RWPE2 (cell line): ENCODE measurements around the gene NBL1.
"Not testable (repeated sequence)": the region's sequence is repeated elsewhere in the genome, so short reads cannot be mapped to it uniquely, and the experiment has no call there.

Experiments
- ATAC-seq: fragments of 200-7000 bp; cut with Tn5 transposase; 3 replicates; pipeline ENCODE4 v1.9.1; 2021; ENCODE audit warnings: low read depth
- DNase-seq: peaks from one replicate; pipeline ENCODE4 v3.0.0-alpha.2; 2020; ENCODE audit warnings: low spot score
- H3K27ac ChIP-seq: fragments of 450-650 bp; 2 replicates; pipeline ENCODE4 v1.5.1; 2017; ENCODE audit warnings: mild to moderate bottlenecking; ENCODE audit not compliant: poor library complexity, severe bottlenecking
- H3K27me3 ChIP-seq: fragments of 250-450 bp; sonication (Bioruptor Pico); 2 replicates; pipeline ENCODE4 v1.5.1; 2021; ENCODE audit warnings: mild to moderate bottlenecking, moderate library complexity; ENCODE audit not compliant: insufficient read depth, poor library complexity, severe bottlenecking
- H3K36me3 ChIP-seq: fragments of 250-450 bp; sonication (Bioruptor Pico); 2 replicates; pipeline ENCODE4 v1.5.1; 2020; ENCODE audit warnings: low read depth, mild to moderate bottlenecking, moderate library complexity
- H3K4me1 ChIP-seq: fragments of 250-450 bp; sonication (Bioruptor Pico); 2 replicates; pipeline ENCODE4 v1.5.1; 2021; ENCODE audit warnings: mild to moderate bottlenecking, moderate library complexity; ENCODE audit not compliant: insufficient read depth, poor library complexity, severe bottlenecking
- H3K4me3 ChIP-seq: fragments of 250-450 bp; sonication (Bioruptor Pico); 2 replicates; pipeline ENCODE4 v1.5.1; 2021; ENCODE audit warnings: mild to moderate bottlenecking, moderate library complexity; ENCODE audit not compliant: severe bottlenecking
- H3K9me3 ChIP-seq: fragments of 250-450 bp; sonication (Bioruptor Pico); 2 replicates; pipeline ENCODE4 v1.5.1; 2021; ENCODE audit warnings: mild to moderate bottlenecking, moderate library complexity; ENCODE audit not compliant: severe bottlenecking
- CTCF ChIP-seq: fragments of 450-650 bp; IDR thresholded peaks from one replicate; pipeline ENCODE4 v1.5.1; 2017; ENCODE audit warnings: mild to moderate bottlenecking, moderate library complexity; ENCODE audit not compliant: poor library complexity, severe bottlenecking

The NBL1 gene

GRCh38 chr1:19636065-19636464 is 8.0 kb upstream of the NBL1 start:
- Histone ChIP-seq H3K27me3 (no peaks in the 10 kb centered on the region), H3K4me3 (no peak overlapping the region), H3K4me1 (peaks cover 15% of the 10 kb centered on the region), H3K9me3 (no peaks in the 10 kb centered on the region), H3K36me3 (no peaks in the 10 kb centered on the region), H3K27ac (no peak overlapping the region)
- DNase-seq = no peak
- ATAC-seq = no peak
- TF ChIP-seq CTCF = no peak

- not testable (repeated sequence) for H3K4me3 ChIP-seq, H3K27ac ChIP-seq, ATAC-seq, H3K27me3 ChIP-seq, H3K9me3 ChIP-seq, DNase-seq, H3K36me3 ChIP-seq
- H3K4me1 ChIP-seq = peaks cover 15% of the 10 kb centered on the region
Observed at GRCh38 chr1:19636749-19637148, 7.4 kb upstream of the NBL1 start.

GRCh38 chr1:19637606-19638005 is 6.5 kb upstream of the NBL1 start:
- Histone ChIP-seq H3K9me3 (no peaks in the 10 kb centered on the region), H3K36me3 (no peaks in the 10 kb centered on the region), H3K4me3 (no peak overlapping the region), H3K4me1 (peaks cover 15% of the 10 kb centered on the region), H3K27ac (no peak overlapping the region), H3K27me3 (no peaks in the 10 kb centered on the region)
- TF ChIP-seq CTCF = no peak
- DNase-seq (no peak), ATAC-seq (no peak)

GRCh38 chr1:19639228-19639627 is 4.9 kb upstream of the NBL1 start:
- DNase-seq, H3K9me3 ChIP-seq, H3K36me3 ChIP-seq, ATAC-seq, H3K27me3 ChIP-seq, H3K4me3 ChIP-seq: not testable (repeated sequence)
- Histone ChIP-seq H3K27ac (peak overlapping the region; percentile 65), H3K4me1 (peaks cover 23% of the 10 kb centered on the region)

GRCh38 chr1:19639999-19640362 is 4.1 kb upstream of the NBL1 start:
- TF ChIP-seq CTCF = no peak
- peak; percentile 40 for ATAC-seq
- no peak overlapping the region for H3K4me3 ChIP-seq
- no peaks in the 10 kb centered on the region for H3K36me3 ChIP-seq
- H3K4me1 ChIP-seq = peaks cover 23% of the 10 kb centered on the region
- peak overlapping the region; percentile 65 for H3K27ac ChIP-seq
- H3K9me3 ChIP-seq = no peaks in the 10 kb centered on the region
- no peaks in the 10 kb centered on the region for H3K27me3 ChIP-seq
- no peak for DNase-seq

- DNase-seq (no peak), ATAC-seq (peak; percentile 50)
- peak overlapping the region; percentile 65 for H3K27ac ChIP-seq
- H3K4me3 ChIP-seq = no peak overlapping the region
- no peaks in the 10 kb centered on the region for H3K9me3 ChIP-seq
- no peak for TF ChIP-seq CTCF
- no peaks in the 10 kb centered on the region for H3K36me3 ChIP-seq
- no peaks in the 10 kb centered on the region for H3K27me3 ChIP-seq
- peaks cover 25% of the 10 kb centered on the region for H3K4me1 ChIP-seq
Observed at GRCh38 chr1:19640363-19641316, 3.5 kb upstream of the NBL1 start.
